KMS-11 (cell line): ENCODE data around the gene DTYMK.

Source experiments
- H2AFZ ChIP-seq: fragments of 200-600 bp; sonication (generic); 2 replicates; pipeline ENCODE4 v1.6.1; 2016; ENCODE audit warnings: antibody characterized with exemption, mixed run types, low read depth
- H3K27ac ChIP-seq: fragments of 200-600 bp; sonication (generic); 2 replicates; pipeline ENCODE4 v1.6.1; 2016; ENCODE audit warnings: mild to moderate bottlenecking, mixed run types
- H3K27me3 ChIP-seq: fragments of 200-600 bp; sonication (generic); 2 replicates; pipeline ENCODE4 v1.6.1; 2017; ENCODE audit warnings: mild to moderate bottlenecking, low read depth, mixed run types, moderate library complexity; ENCODE audit not compliant: insufficient read depth
- H3K36me3 ChIP-seq: fragments of 200-600 bp; sonication (generic); 2 replicates; pipeline ENCODE4 v1.6.1; 2017; ENCODE audit warnings: mild to moderate bottlenecking, mixed run types; ENCODE audit not compliant: insufficient read depth
- H3K4me1 ChIP-seq: fragments of 200-600 bp; sonication (generic); 2 replicates; pipeline ENCODE4 v1.6.1; 2016; ENCODE audit warnings: mild to moderate bottlenecking, low read depth, mixed run types; ENCODE audit not compliant: poor library complexity, severe bottlenecking
- H3K4me2 ChIP-seq: fragments of 200-600 bp; sonication (generic); 2 replicates; pipeline ENCODE4 v1.7.0; 2016; ENCODE audit warnings: mild to moderate bottlenecking, mixed run types
- H3K4me3 ChIP-seq: fragments of 200-600 bp; sonication (generic); IDR thresholded peaks from 2 replicates; pipeline ENCODE4 v1.6.1; 2017; ENCODE audit warnings: low read depth, low read length, mixed read lengths; ENCODE audit not compliant: insufficient read depth
- H3K79me2 ChIP-seq: fragments of 200-600 bp; sonication (generic); 2 replicates; pipeline ENCODE4 v1.6.1; 2016; ENCODE audit warnings: low read depth, mixed run types; ENCODE audit not compliant: insufficient read depth
- H3K9ac ChIP-seq: fragments of 200-600 bp; sonication (generic); 2 replicates; pipeline ENCODE4 v1.6.1; 2016; ENCODE audit warnings: mild to moderate bottlenecking, mixed run types
- H4K20me1 ChIP-seq: fragments of 200-600 bp; sonication (generic); 2 replicates; pipeline ENCODE4 v1.6.1; 2016; ENCODE audit warnings: mild to moderate bottlenecking, mixed run types; ENCODE audit not compliant: insufficient read depth
- CTCF ChIP-seq: fragments of 200-600 bp; sonication (generic); conservative IDR thresholded peaks from 2 replicates; pipeline ENCODE4 v1.6.1; 2017; ENCODE audit warnings: low read depth, mild to moderate bottlenecking, antibody characterized with exemption, low read length, moderate library complexity, mixed read lengths

Gene DTYMK

GRCh38 chr2:241728627-241729026 is 42.0 kb upstream of the DTYMK start:
- Histone ChIP-seq H3K27ac (no peak overlapping the region), H3K4me2 (no peak overlapping the region), H3K4me3 (no peak overlapping the region), H3K27me3 (no peaks in the 10 kb centered on the region), H2AFZ (no peak overlapping the region), H3K9ac (no peak overlapping the region), H3K36me3 (no peaks in the 10 kb centered on the region), H3K4me1 (no peaks in the 10 kb centered on the region), H3K79me2 (no peaks in the 10 kb centered on the region), H4K20me1 (no peaks in the 10 kb centered on the region)
- no peak for TF ChIP-seq CTCF

GRCh38 chr2:241728000-241728399 is 41.4 kb upstream of the DTYMK start:
- Histone ChIP-seq H3K4me3 (no peak overlapping the region), H3K4me1 (no peaks in the 10 kb centered on the region), H3K27me3 (no peaks in the 10 kb centered on the region), H3K27ac (no peak overlapping the region), H3K36me3 (no peaks in the 10 kb centered on the region), H4K20me1 (no peaks in the 10 kb centered on the region), H3K9ac (no peak overlapping the region), H3K4me2 (no peak overlapping the region), H3K79me2 (no peaks in the 10 kb centered on the region), H2AFZ (no peak overlapping the region)
- no peak for TF ChIP-seq CTCF

DNA sequence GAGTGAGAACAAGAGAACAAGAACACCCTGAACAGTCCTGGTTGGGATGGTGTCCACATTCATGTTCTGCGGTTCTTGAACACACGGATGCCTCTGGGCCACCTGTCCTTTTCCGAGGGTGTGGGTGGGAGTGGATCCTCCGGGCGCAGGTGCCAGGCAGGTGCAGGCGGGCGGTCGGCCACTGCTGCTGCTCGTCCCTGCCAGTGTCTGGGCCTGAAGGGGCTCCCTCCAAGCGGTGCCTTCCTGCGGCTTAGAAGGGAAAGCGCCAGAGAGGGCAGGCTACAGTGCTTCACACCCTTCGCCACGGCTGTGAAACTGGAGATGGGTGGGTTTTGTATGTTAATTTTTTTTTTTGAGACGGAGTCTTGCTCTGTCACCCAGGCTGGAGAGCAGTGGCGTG is 39.8 kb upstream of the DTYMK start:
- Histone ChIP-seq H3K27me3 (no peaks in the 10 kb centered on the region), H4K20me1 (no peaks in the 10 kb centered on the region), H3K9ac (no peak overlapping the region), H3K4me2 (no peak overlapping the region), H3K4me1 (no peaks in the 10 kb centered on the region), H3K79me2 (no peaks in the 10 kb centered on the region), H3K36me3 (no peaks in the 10 kb centered on the region), H2AFZ (no peak overlapping the region), H3K27ac (no peak overlapping the region), H3K4me3 (no peak overlapping the region)
- TF ChIP-seq CTCF, result no peak

DNA sequence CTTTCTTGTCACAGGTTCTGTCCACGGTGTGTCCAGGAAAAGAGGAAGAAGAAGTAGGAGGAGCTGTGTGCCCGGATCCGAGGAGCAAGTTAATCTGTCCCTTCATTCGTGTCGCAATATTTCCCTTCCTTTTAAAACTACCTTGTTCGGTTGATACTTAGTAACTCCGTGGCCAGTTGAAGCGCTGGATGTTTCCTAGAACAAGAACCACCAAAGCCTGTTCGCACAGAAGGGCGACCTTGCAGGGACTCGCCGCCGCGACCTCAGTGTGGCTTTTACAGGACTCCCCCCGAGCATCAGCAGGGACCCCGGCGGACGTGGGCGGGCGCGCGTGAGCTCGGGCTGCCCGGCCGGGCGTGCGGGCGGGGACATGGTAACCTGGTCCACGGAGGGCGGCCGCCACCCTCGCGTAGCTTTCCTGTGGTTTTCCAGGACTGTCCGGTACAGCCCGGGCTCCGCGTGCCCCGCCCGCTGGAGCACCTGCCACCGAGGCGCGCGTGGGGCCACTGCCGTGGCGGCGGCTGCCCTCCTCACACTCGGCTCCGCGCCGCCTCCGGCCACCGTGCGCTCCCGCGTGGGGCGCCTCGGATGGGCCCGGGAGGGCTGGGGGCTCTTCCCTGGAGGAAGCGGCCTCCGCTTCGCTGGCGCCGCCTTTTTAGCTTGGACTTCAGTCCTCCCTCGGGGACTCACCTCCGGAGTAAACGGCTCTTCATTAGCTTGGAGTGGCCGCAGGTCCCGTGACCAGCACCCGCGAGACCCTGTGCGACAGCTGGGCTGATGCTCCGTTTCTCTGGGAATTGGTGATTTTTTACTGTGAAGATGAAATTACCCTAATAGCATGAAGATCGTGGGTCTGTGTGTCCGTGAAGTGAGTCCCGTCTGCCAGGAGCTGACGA is 38.6 kb upstream of the DTYMK start:
- no peak overlapping the region for H3K9ac ChIP-seq
- H3K4me1 ChIP-seq, result no peaks in the 10 kb centered on the region
- no peaks in the 10 kb centered on the region for H3K27me3 ChIP-seq
- no peaks in the 10 kb centered on the region for H3K36me3 ChIP-seq
- H3K27ac ChIP-seq, result no peak overlapping the region
- no peaks in the 10 kb centered on the region for H4K20me1 ChIP-seq
- H3K79me2 ChIP-seq, result no peaks in the 10 kb centered on the region
- no peak overlapping the region for H3K4me2 ChIP-seq
- no peak for TF ChIP-seq CTCF
- no peak overlapping the region for H2AFZ ChIP-seq
- no peak overlapping the region for H3K4me3 ChIP-seq
